ENCODE measurements around the gene GLYATL3.

DNA sequence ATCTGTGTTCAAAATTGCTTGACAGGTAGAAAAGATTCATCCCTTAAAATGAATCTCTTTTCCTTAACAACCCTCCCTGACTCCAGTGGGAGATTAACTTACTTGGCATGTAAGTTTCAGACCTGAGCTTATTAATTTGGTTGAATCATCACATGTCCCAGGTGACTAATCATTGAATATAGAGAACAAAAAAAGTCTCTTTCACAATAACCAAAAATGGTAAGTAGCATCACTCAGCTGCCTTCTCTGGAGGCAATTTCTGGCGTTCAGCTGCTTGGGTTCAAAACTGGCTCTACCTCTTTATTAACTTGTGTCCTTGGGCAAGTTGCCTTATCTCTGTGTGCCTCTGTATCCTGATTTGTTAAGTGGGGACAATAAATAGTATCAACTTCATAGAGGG is 53.7 kb downstream of the GLYATL3 start:
- no peak for TF ChIP-seq POLR2AphosphoS5 (IDR thresholded peaks at IDR 0.05; ENCODE audit: low read depth, low read length)
- no peak for TF ChIP-seq POLR2A (IDR thresholded peaks at IDR 0.05; ENCODE audit: low read depth, low read length)
- no peak for TF ChIP-seq TAF1 (IDR thresholded peaks at IDR 0.05; ENCODE audit: low read depth, low read length)
- TF ChIP-seq SPI1 (IDR thresholded peaks at IDR 0.05; ENCODE audit: low read depth, low read length): no peak

Data from GM12891 (cell line).